Smooth muscle cell (in vitro differentiated cells): ENCODE measurements around the gene FRMD5. TPM values are rescaled to one million over a fixed set of nuclear protein-coding genes. Genes with fewer than 3 reads are reported as not detected.
A peak's percentile ranks its signal among the peaks of the same experiment; 100 is the strongest.

ENCODE experiments used
- DNase-seq: peaks from one replicate; lab custom pipeline; 2025; ENCODE audit not compliant: unreplicated experiment; lab: John Stamatoyannopoulos, UW
- H2AFZ ChIP-seq: fragments of 200-600 bp; sonication (generic); 2 replicates; pipeline ENCODE4 v1.6.0; 2016; ENCODE audit warnings: antibody characterized with exemption, low read depth, mild to moderate bottlenecking
- H3F3A ChIP-seq: fragments of 200-600 bp; sonication (generic); 2 replicates; pipeline ENCODE4 v1.6.0; 2017; ENCODE audit warnings: antibody characterized with exemption, low read depth
- H3K27ac ChIP-seq: fragments of 200-600 bp; sonication (generic); 2 replicates; pipeline ENCODE4 v1.5.1; 2016; ENCODE audit warnings: low read depth, mild to moderate bottlenecking
- H3K27me3 ChIP-seq: fragments of 200-600 bp; sonication (generic); 2 replicates; pipeline ENCODE4 v1.6.1; 2016; ENCODE audit warnings: low read depth, mild to moderate bottlenecking
- H3K36me3 ChIP-seq: fragments of 200-600 bp; sonication (generic); 2 replicates; pipeline ENCODE4 v1.5.1; 2016; ENCODE audit warnings: low read depth
- H3K4me1 ChIP-seq: fragments of 200-600 bp; sonication (generic); 2 replicates; pipeline ENCODE4 v1.5.1; 2016; ENCODE audit warnings: low read depth
- H3K4me2 ChIP-seq: fragments of 200-600 bp; sonication (generic); 2 replicates; pipeline ENCODE4 v1.6.0; 2016; ENCODE audit warnings: mild to moderate bottlenecking
- H3K4me3 ChIP-seq: fragments of 200-600 bp; sonication (generic); 2 replicates; pipeline ENCODE4 v1.5.1; 2016; ENCODE audit warnings: mild to moderate bottlenecking
- H3K79me2 ChIP-seq: fragments of 200-600 bp; sonication (generic); 2 replicates; pipeline ENCODE4 v1.6.0; 2016; ENCODE audit warnings: low read depth, mild to moderate bottlenecking
- H3K9ac ChIP-seq: fragments of 200-600 bp; sonication (generic); 2 replicates; pipeline ENCODE4 v1.6.0; 2016; ENCODE audit warnings: low read depth
- H3K9me3 ChIP-seq: fragments of 200-600 bp; sonication (generic); replicated peaks from 2 replicates; pipeline ENCODE4 v1.5.1; 2016; ENCODE audit warnings: low read depth
- H4K20me1 ChIP-seq: fragments of 200-600 bp; sonication (generic); 2 replicates; pipeline ENCODE4 v1.6.0; 2016; ENCODE audit warnings: low read depth
- CTCF ChIP-seq: fragments of 200-600 bp; sonication (generic); IDR thresholded peaks from 2 replicates; pipeline ENCODE4 v1.5.1; 2017; ENCODE audit warnings: borderline replicate concordance, mild to moderate bottlenecking, antibody characterized with exemption; ENCODE audit not compliant: insufficient read depth, poor library complexity, severe bottlenecking
- WGBS: methylation state at CpG from one replicate; pipeline ENCODE4 v1.1.7; 2016; ENCODE audit warnings: low lambda C conversion rate; 5-methylcytosine and 5-hydroxymethylcytosine counted together
- polyA plus RNA-seq: library from polyadenylated mRNA; unstranded; fragments of >200 nt; fragmentation: Nextera tagmentation; extraction: Ambion mirVana; gene quantifications from 2 replicates; pipeline ENCODE4 v1.2.1, GENCODE V29; 2016
- total RNA-seq: library from RNA; depleted of rRNA; stranded (reverse); fragments of >200 nt; gene quantifications from 2 replicates; pipeline ENCODE4 v1.2.3, GENCODE V29; 2014

Gene FRMD5
- total and polyA plus RNA-seq, 2 experiments from 2014 or later: 0.46 to 7.2 TPM

GRCh38 chr15:43881245-43881644, 313.8 kb downstream of the FRMD5 start:
- Histone ChIP-seq H3K27me3 (no peaks in the 10 kb centered on the region), H3F3A (peaks cover 13% of the 10 kb centered on the region), H3K79me2 (no peaks in the 10 kb centered on the region), H2AFZ (no peak overlapping the region), H3K27ac (no peak overlapping the region), H3K36me3 (no peaks in the 10 kb centered on the region), H3K4me3 (no peak overlapping the region), H4K20me1 (no peaks in the 10 kb centered on the region), H3K9me3 (no peaks in the 10 kb centered on the region), H3K9ac (no peak overlapping the region), H3K4me1 (peaks cover 7% of the 10 kb centered on the region), H3K4me2 (no peak overlapping the region)
- WGBS: 98% methylated on average over 4 of the region's 4 CpGs
- DNase-seq: no peak
- TF ChIP-seq CTCF: no peak

GRCh38 chr15:43880406-43881194, 314.5 kb downstream of the FRMD5 start:
- Histone ChIP-seq H3K9me3 (no peaks in the 10 kb centered on the region), H3K27me3 (no peaks in the 10 kb centered on the region), H3K4me3 (no peak overlapping the region), H2AFZ (no peak overlapping the region), H4K20me1 (no peaks in the 10 kb centered on the region), H3K4me2 (no peak overlapping the region), H3K4me1 (peaks cover 7% of the 10 kb centered on the region), H3F3A (peaks cover 13% of the 10 kb centered on the region), H3K79me2 (no peaks in the 10 kb centered on the region), H3K27ac (no peak overlapping the region), H3K36me3 (no peaks in the 10 kb centered on the region), H3K9ac (no peak overlapping the region)
- DNase-seq: no peak
- TF ChIP-seq CTCF: no peak
- 90% methylated on average over 5 of the region's 5 CpGs for WGBS

GRCh38 chr15:43879386-43880355, 315.4 kb downstream of the FRMD5 start:
- Histone ChIP-seq H2AFZ (no peak overlapping the region), H3K27ac (no peak overlapping the region), H3K9me3 (no peaks in the 10 kb centered on the region), H3K9ac (no peak overlapping the region), H3K4me2 (peak overlapping the region; percentile 31), H3K4me3 (no peak overlapping the region), H3F3A (peaks cover 13% of the 10 kb centered on the region), H3K36me3 (no peaks in the 10 kb centered on the region), H3K27me3 (no peaks in the 10 kb centered on the region), H4K20me1 (no peaks in the 10 kb centered on the region), H3K79me2 (no peaks in the 10 kb centered on the region), H3K4me1 (peaks cover 7% of the 10 kb centered on the region)
- no peak for TF ChIP-seq CTCF
- no peak for DNase-seq
- WGBS: 50% methylated on average over 15 of the region's 15 CpGs
